ENCODE results near the gene TAS1R1.

Gene TAS1R1

DNA sequence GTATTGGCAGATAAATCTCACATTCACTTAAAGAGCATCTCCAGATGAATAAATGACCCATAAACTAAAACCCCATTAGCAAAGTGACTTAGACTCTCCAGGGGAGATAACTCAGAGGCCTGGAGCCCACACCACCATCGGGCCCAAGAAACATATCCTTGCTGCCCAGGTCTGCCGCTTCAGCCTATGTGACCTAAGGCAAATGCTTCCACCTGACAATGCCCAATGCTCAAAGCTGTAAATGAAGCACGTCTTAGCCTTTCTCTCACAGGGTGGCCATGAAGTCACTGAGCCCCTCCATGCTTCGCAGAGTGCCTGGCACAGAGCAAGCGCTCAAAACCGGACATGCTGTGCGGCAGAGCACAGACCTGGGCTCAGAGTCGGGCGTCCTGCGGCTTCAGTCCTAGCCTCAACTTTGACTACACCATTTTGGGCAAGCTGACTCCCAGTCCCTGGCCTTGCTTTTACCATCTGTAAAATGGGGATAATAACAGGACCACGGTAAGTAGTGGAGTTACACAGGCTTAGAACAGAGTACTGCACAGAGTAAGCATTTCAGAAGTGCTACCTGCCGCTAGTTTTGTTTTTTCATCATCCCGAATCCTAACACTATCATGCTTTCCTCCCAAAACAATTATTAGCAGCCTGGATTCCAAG lies 24.5 kb upstream of the TAS1R1 start:
- H3K36me3 ChIP-seq (ENCODE audit: control insufficient read depth, insufficient read depth, low read length): no peaks in the 10 kb centered on the region
- H3K4me1 ChIP-seq (ENCODE audit: control insufficient read depth, insufficient read depth, low read length): no peaks in the 10 kb centered on the region
- H3K9me3 ChIP-seq (ENCODE audit: control insufficient read depth, low read length): no peaks in the 10 kb centered on the region
- H3K9ac ChIP-seq (ENCODE audit: low read length): no peak overlapping the region
- H3K4me3 ChIP-seq (ENCODE audit: low read length): no peak overlapping the region
- no peaks in the 10 kb centered on the region for H3K27me3 ChIP-seq (ENCODE audit: control insufficient read depth, insufficient read depth, low read length)

DNA sequence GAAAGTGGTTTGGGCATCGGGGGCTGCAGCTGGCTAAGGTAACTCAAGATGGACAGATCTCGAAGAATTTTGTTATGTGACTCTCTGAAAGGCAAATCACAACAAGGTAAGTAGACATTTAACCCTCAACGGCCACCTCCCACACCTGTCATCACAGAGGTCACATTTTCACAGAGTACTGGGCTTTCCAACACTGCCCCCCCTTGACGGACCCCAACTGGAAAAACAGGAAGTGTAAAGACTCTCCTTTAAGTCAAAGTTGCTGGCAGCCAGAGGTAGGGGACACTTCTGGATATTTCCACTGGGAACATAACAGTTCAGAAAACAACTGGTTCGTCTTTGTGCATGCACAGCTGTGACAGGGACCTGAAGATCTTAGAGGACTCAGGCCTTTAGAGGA lies 23.1 kb upstream of the TAS1R1 start:
- no peak overlapping the region for H3K9ac ChIP-seq (ENCODE audit: low read length)
- H3K9me3 ChIP-seq (ENCODE audit: control insufficient read depth, low read length): no peaks in the 10 kb centered on the region
- H3K27me3 ChIP-seq (ENCODE audit: control insufficient read depth, insufficient read depth, low read length): no peaks in the 10 kb centered on the region
- H3K36me3 ChIP-seq (ENCODE audit: control insufficient read depth, insufficient read depth, low read length): no peaks in the 10 kb centered on the region
- no peaks in the 10 kb centered on the region for H3K4me1 ChIP-seq (ENCODE audit: control insufficient read depth, insufficient read depth, low read length)
- no peak overlapping the region for H3K4me3 ChIP-seq (ENCODE audit: low read length)

DNA sequence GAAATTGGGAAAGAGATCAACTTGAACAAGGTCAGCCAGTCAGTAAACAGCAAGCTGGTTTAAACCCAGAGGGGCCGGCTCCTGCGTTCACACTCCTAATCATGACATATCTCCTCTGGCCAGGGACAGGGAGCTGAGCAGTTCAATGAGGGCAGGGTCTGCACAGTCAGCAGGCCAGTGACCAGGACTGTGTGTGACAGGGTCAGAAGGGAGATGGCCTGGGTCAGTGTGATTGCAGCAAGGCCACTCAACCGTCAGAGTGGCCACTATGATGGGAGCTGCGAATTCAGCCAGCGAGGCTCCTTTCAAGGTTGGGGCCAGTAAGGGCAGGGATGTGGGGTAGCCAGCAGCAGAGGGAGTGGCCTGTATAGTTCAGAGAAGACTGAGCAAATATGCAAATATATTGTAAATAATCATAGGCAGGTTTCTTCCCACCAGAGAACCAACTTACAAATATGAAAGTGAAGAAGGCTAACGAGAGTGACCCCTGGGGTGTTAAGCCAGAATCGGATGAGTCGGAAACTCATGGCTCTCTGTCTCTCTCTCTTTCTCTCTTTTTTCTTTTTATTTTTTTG lies 20.8 kb upstream of the TAS1R1 start:
- Histone ChIP-seq H3K4me3 (ENCODE audit: low read length) (no peak overlapping the region), H3K27me3 (ENCODE audit: control insufficient read depth, insufficient read depth, low read length) (no peaks in the 10 kb centered on the region), H3K36me3 (ENCODE audit: control insufficient read depth, insufficient read depth, low read length) (no peaks in the 10 kb centered on the region), H3K4me1 (ENCODE audit: control insufficient read depth, insufficient read depth, low read length) (no peaks in the 10 kb centered on the region), H3K9ac (ENCODE audit: low read length) (no peak overlapping the region), H3K9me3 (ENCODE audit: control insufficient read depth, low read length) (no peaks in the 10 kb centered on the region)

DNA sequence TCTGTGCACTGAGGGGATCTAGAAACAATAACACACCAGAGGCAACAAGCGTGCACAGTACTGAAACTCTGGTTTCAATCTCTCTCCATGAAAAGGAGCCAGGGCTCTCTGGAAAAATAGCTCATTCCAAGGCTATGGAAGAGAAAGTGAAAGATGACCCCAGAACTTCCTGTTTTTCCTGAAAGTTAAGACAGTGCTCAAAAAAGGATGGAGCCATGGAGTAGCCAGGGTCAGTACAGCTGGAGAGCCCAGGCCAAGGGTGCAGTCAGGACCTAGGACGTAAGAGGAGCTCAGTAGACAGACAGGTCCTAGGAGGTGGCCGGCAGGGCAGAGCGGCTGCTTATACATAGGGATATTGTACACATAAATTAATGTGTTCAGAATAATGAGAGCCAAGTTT lies 19.9 kb upstream of the TAS1R1 start:
- Histone ChIP-seq H3K4me1 (ENCODE audit: control insufficient read depth, insufficient read depth, low read length) (no peaks in the 10 kb centered on the region), H3K4me3 (ENCODE audit: low read length) (no peak overlapping the region), H3K9ac (ENCODE audit: low read length) (no peak overlapping the region), H3K36me3 (ENCODE audit: control insufficient read depth, insufficient read depth, low read length) (no peaks in the 10 kb centered on the region), H3K27me3 (ENCODE audit: control insufficient read depth, insufficient read depth, low read length) (no peaks in the 10 kb centered on the region), H3K9me3 (ENCODE audit: control insufficient read depth, low read length) (no peaks in the 10 kb centered on the region)

DNA sequence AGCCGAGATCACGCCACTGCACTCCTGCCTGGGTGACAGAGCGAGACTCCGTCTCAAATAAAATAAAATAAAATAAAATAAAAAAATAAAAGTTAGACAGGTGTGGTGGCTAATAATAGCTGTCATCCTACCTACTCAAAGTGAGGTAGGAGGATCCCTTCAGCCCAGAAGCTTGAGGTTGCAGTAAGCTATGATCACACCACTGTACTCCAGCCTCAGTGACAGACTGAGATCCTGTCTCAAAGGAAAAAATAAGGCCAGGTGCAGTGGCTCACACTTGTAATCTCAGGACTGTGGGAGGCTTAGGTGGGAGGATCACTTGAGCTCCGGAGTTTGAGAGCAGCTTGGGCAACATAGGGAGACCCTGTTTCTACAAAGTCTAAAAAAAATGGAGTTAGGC lies 18.8 kb upstream of the TAS1R1 start:
- Histone ChIP-seq H3K4me1 (ENCODE audit: control insufficient read depth, insufficient read depth, low read length) (no peaks in the 10 kb centered on the region), H3K4me3 (ENCODE audit: low read length) (no peak overlapping the region), H3K27me3 (ENCODE audit: control insufficient read depth, insufficient read depth, low read length) (no peaks in the 10 kb centered on the region), H3K9me3 (ENCODE audit: control insufficient read depth, low read length) (no peaks in the 10 kb centered on the region), H3K36me3 (ENCODE audit: control insufficient read depth, insufficient read depth, low read length) (no peaks in the 10 kb centered on the region), H3K9ac (ENCODE audit: low read length) (no peak overlapping the region)

DNA sequence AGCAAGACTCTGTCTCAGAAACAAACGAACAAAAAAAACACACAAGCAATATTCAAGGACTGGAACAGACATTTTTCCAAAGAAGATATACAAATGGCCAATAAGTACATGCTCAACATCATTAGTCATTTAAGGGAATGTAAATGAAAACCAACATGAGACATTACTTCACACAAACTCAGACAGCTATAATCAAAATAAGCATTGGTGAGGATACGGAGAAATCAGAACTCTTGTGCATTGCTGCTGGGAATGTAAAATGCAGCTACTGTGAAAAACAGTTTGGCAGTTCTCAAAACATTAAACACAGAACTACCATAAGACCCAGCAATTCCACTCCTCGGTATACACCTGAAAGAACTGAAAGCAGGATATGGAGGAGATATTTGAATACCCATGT lies 16.2 kb upstream of the TAS1R1 start:
- Histone ChIP-seq H3K4me3 (ENCODE audit: low read length) (no peak overlapping the region), H3K9me3 (ENCODE audit: control insufficient read depth, low read length) (no peaks in the 10 kb centered on the region), H3K36me3 (ENCODE audit: control insufficient read depth, insufficient read depth, low read length) (no peaks in the 10 kb centered on the region), H3K27me3 (ENCODE audit: control insufficient read depth, insufficient read depth, low read length) (no peaks in the 10 kb centered on the region), H3K9ac (ENCODE audit: low read length) (no peak overlapping the region), H3K4me1 (ENCODE audit: control insufficient read depth, insufficient read depth, low read length) (no peaks in the 10 kb centered on the region)

DNA sequence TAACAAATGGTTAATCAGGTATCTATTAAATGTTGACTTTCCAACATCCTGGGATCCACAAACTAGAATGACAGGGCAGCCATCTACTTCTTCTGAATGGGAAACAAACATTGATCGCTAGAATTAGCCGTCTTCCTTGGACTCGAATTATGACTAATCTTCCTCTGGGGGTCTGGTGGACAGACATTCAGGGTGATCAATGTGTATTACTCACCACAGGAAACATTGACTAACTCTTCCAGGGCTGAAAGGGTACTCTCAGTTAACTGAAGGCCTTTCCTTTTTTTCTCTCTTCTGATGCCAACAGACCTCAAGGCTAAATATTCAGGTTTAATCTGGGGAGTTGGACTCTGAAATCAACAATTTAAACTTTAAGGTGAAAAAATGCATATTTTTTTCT lies 10.3 kb upstream of the TAS1R1 start:
- Histone ChIP-seq H3K9me3 (ENCODE audit: control insufficient read depth, low read length) (no peaks in the 10 kb centered on the region), H3K36me3 (ENCODE audit: control insufficient read depth, insufficient read depth, low read length) (no peaks in the 10 kb centered on the region), H3K4me3 (ENCODE audit: low read length) (no peak overlapping the region), H3K4me1 (ENCODE audit: control insufficient read depth, insufficient read depth, low read length) (peaks cover 4% of the 10 kb centered on the region), H3K27me3 (ENCODE audit: control insufficient read depth, insufficient read depth, low read length) (no peaks in the 10 kb centered on the region), H3K9ac (ENCODE audit: low read length) (no peak overlapping the region)

DNA sequence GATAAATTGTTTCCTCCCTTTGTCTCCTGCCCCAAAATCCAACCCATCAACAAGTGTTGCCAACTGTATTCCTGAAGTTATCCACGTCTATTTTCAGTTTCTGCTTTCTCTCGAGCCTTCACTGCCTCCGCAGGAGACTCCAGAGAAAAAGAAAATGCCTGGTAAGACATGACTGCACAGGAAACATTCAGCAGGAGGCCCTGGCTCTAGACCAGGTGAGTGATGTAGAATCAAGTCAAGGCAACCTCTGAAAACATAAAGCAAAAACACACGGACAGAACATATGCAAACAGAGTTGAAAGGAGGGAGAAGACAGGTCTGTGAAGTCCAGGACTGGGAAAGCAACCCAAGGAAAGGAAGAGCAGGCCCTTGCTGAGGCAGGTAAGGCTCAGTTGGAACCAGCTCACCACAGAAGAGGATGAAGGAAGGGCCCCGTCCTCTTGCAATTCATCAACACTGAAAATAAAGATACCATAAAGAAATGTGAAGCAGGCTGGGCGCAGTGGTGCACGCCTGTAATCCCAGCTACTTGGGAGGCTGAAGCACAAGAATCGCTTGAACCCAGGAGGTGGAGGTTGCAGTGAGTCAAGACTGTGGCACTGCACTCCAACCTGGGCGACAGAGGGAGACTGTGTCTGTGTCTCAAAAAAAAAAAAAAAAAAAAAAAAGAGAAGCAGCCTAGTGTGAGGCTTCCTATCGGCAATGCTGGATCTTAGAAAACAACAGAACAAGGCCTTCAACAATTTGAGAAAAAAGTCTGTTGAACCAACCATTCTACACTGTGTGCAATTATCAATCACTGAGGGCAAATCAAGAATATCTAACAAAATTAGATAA lies 9.6 kb upstream of the TAS1R1 start:
- Histone ChIP-seq H3K4me1 (ENCODE audit: control insufficient read depth, insufficient read depth, low read length) (peaks cover 4% of the 10 kb centered on the region), H3K4me3 (ENCODE audit: low read length) (no peak overlapping the region), H3K9ac (ENCODE audit: low read length) (no peak overlapping the region), H3K36me3 (ENCODE audit: control insufficient read depth, insufficient read depth, low read length) (no peaks in the 10 kb centered on the region), H3K9me3 (ENCODE audit: control insufficient read depth, low read length) (no peaks in the 10 kb centered on the region), H3K27me3 (ENCODE audit: control insufficient read depth, insufficient read depth, low read length) (no peaks in the 10 kb centered on the region)

DNA sequence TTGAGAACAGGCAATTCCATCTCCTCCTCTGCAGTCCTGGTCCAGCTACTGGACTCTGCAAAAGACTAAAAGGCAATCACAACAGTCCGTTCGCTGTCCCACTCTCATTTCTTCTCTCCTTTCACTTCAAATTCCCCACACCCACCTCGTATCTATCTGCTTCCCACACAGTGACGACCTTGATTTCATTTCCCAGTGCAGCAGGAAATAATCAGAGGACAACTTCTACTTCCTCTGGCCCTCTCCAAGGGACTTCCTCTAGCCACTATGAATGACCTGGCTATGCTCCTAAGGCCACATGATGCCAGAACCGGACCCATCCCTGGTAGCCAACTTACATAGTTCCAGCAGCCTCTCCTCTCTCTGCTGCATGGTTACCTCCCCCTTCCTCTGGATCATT lies 8.8 kb upstream of the TAS1R1 start:
- Histone ChIP-seq H3K9me3 (ENCODE audit: control insufficient read depth, low read length) (no peaks in the 10 kb centered on the region), H3K36me3 (ENCODE audit: control insufficient read depth, insufficient read depth, low read length) (no peaks in the 10 kb centered on the region), H3K27me3 (ENCODE audit: control insufficient read depth, insufficient read depth, low read length) (no peaks in the 10 kb centered on the region), H3K9ac (ENCODE audit: low read length) (no peak overlapping the region), H3K4me1 (ENCODE audit: control insufficient read depth, insufficient read depth, low read length) (peaks cover 4% of the 10 kb centered on the region), H3K4me3 (ENCODE audit: low read length) (no peak overlapping the region)

DNA sequence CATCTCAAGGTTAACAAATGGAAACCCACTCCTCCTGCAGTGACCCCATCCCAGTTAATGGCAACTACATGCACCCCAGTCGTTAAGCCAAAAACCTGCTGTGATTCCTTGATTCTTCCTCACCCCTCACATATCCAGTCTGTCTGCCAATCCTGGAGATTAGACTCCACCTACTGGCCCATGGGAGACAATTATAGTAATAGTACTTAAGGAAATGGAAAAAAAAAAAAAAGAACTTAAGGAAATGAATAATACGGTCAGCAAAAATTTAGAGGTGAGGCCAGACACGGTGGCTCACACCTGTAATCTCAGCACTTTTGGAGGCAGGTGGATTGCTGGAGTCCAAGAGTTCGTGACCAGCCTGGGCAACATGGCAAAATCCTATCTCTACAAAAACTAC lies 7.8 kb upstream of the TAS1R1 start:
- H3K9ac ChIP-seq (ENCODE audit: low read length): no peak overlapping the region
- H3K4me1 ChIP-seq (ENCODE audit: control insufficient read depth, insufficient read depth, low read length): peaks cover 4% of the 10 kb centered on the region
- H3K36me3 ChIP-seq (ENCODE audit: control insufficient read depth, insufficient read depth, low read length): no peaks in the 10 kb centered on the region
- no peak overlapping the region for H3K4me3 ChIP-seq (ENCODE audit: low read length)
- H3K27me3 ChIP-seq (ENCODE audit: control insufficient read depth, insufficient read depth, low read length): no peaks in the 10 kb centered on the region
- H3K9me3 ChIP-seq (ENCODE audit: control insufficient read depth, low read length): no peaks in the 10 kb centered on the region

DNA sequence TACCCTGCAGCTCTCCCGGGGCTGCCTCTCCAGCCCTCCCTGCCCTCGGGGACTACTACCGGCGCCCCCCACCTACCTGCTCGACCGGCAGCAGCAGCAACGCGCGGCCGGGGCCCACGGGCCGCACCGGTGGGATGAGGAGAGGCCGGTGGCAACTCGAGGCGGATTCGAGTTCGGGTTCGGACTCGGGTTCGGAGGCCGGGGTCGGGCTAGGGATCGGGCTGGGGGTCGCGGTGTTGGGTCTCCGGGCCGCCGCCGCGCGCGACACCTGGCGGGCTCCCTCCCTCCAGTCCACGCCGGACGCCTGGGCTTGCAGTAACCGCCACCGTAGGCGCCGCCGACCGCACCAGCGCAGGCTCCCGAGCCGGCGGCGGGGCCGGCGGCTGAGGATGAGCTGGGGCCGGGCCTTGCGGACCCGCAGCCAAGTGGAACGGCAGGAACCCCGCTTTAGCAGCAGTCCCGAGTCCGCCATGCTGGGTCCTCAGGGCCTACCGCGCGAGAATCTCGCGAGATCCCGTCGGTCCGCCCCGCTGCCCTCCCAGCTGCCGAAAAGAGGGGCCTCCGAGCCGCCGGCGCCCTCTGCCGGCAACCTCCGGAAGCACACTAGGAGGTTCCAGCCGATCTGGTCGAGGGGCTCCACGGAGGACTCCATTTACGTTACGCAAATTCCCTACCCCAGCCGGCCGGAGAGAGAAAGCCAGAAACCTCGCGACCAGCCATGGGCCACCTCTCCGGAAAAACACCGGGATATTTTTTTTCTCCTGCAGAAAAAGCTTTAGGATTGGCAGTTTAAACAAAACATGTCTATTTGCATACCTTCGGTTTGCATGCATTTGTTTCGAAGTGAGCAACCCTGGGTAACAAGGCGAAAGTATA lies 838 bp upstream of the TAS1R1 start, which contains the start of gene NOL9:
NOL9 (minus strand) TSS at position 483 of the 876 bp plus-strand sequence; CDS start at position 472, 11 bp downstream.
- Histone ChIP-seq H3K4me1 (ENCODE audit: control insufficient read depth, insufficient read depth, low read length) (peaks cover 24% of the 10 kb centered on the region), H3K4me3 (ENCODE audit: low read length) (peak within 1 kb of the TSS; percentile 63), H3K9me3 (ENCODE audit: control insufficient read depth, low read length) (no peaks in the 10 kb centered on the region), H3K36me3 (ENCODE audit: control insufficient read depth, insufficient read depth, low read length) (no peaks in the 10 kb centered on the region), H3K27me3 (ENCODE audit: control insufficient read depth, insufficient read depth, low read length) (no peaks in the 10 kb centered on the region), H3K9ac (ENCODE audit: low read length) (peak within 1 kb of the TSS; percentile 88)

Data from mucosa of stomach (tissue), 1 donor.